HG03066 (cell line): Measurements from ENCODE around the gene SCYL2.
"Not testable (repeated sequence)": the region's sequence is repeated elsewhere in the genome, so short reads cannot be mapped to it uniquely, and the experiment has no call there.

Source experiments
- ATAC-seq: cut with Tn5 transposase; IDR thresholded peaks from one replicate; pipeline ENCODE4 v1.9.1; 2021; ENCODE audit warnings: low read depth; ENCODE audit not compliant: unreplicated experiment

The SCYL2 gene

GRCh38 chr12:100258127-100258526 lies 8.8 kb upstream of the SCYL2 start:
- ATAC-seq: no peak

GRCh38 chr12:100263131-100263530 lies 3.8 kb upstream of the SCYL2 start:
- ATAC-seq: no peak

GRCh38 chr12:100265107-100265506 lies 1.9 kb upstream of the SCYL2 start:
- ATAC-seq: not testable (repeated sequence)

- peak; percentile 5 for ATAC-seq
Observed at GRCh38 chr12:100265732-100266584, 1.0 kb upstream of the SCYL2 start.

- ATAC-seq: peak; percentile 77
Observed at GRCh38 chr12:100266585-100266834, 467 bp upstream of the SCYL2 start.

- peak; percentile 8 for ATAC-seq
Observed at GRCh38 chr12:100267603-100268281, 765 bp downstream of the SCYL2 start.

- no peak for ATAC-seq
Observed at GRCh38 chr12:100268835-100269564, 2.0 kb downstream of the SCYL2 start.

- ATAC-seq: no peak
Observed at GRCh38 chr12:100273782-100274181, 6.8 kb downstream of the SCYL2 start.

- ATAC-seq: no peak
Observed at GRCh38 chr12:100274291-100274690, 7.3 kb downstream of the SCYL2 start.

- ATAC-seq: no peak
Observed at GRCh38 chr12:100279159-100279558, 12.2 kb downstream of the SCYL2 start.

- ATAC-seq: no peak
Observed at GRCh38 chr12:100279607-100280244, 12.7 kb downstream of the SCYL2 start.

GRCh38 chr12:100284556-100284955 lies 17.6 kb downstream of the SCYL2 start:
- not testable (repeated sequence) for ATAC-seq

GRCh38 chr12:100289038-100289437 lies 22.1 kb downstream of the SCYL2 start:
- ATAC-seq: no peak

- no peak for ATAC-seq
Observed at GRCh38 chr12:100290016-100290415, 23.0 kb downstream of the SCYL2 start.

GRCh38 chr12:100293017-100293416 lies 26.0 kb downstream of the SCYL2 start:
- ATAC-seq: no peak

GRCh38 chr12:100294366-100294765 lies 27.4 kb downstream of the SCYL2 start:
- not testable (repeated sequence) for ATAC-seq

GRCh38 chr12:100295764-100296555 lies 29.0 kb downstream of the SCYL2 start:
- ATAC-seq: no peak

- no peak for ATAC-seq
Observed at GRCh38 chr12:100302081-100302480, 35.1 kb downstream of the SCYL2 start.

GRCh38 chr12:100303831-100304230 lies 36.9 kb downstream of the SCYL2 start:
- ATAC-seq: no peak

GRCh38 chr12:100304334-100304733 lies 37.4 kb downstream of the SCYL2 start:
- not testable (repeated sequence) for ATAC-seq
